ENCODE data around the gene HIVEP2. TPM values are rescaled to one million over a fixed set of nuclear protein-coding genes. Genes with fewer than 3 reads are reported as not detected.

The HIVEP2 gene
- polyA plus RNA-seq, 1 donor = 10.5 TPM

GRCh38 chr6:142712231-142712630 lies 232.7 kb downstream of the HIVEP2 start:
- Histone ChIP-seq H3K4me1 (ENCODE audit: control insufficient read depth, insufficient read depth, low read length) (no peaks in the 10 kb centered on the region), H3K9me3 (ENCODE audit: control insufficient read depth, low read depth, low read length) (no peaks in the 10 kb centered on the region)
- WGBS (ENCODE audit: insufficient coverage, low lambda C conversion rate) = no CpG with 5 or more reads among the region's 1 CpG

GRCh38 chr6:142708651-142709050 lies 236.3 kb downstream of the HIVEP2 start:
- Histone ChIP-seq H3K27me3 (ENCODE audit: control insufficient read depth, insufficient read depth, low read length) (no peaks in the 10 kb centered on the region), H3K27ac (ENCODE audit: low read length) (no peak overlapping the region), H3K9me3 (ENCODE audit: control insufficient read depth, low read depth, low read length) (no peaks in the 10 kb centered on the region), H3K36me3 (ENCODE audit: control insufficient read depth, insufficient read depth, low read length) (no peaks in the 10 kb centered on the region), H3K4me1 (ENCODE audit: control insufficient read depth, insufficient read depth, low read length) (no peaks in the 10 kb centered on the region), H3K4me3 (ENCODE audit: low read length) (no peak overlapping the region)
- no peak for DNase-seq
- 100% methylated on average over 2 of the region's 2 CpGs for WGBS (ENCODE audit: insufficient coverage, low lambda C conversion rate)

More at GRCh38 chr6:142712231-142712630, 232.7 kb downstream of the HIVEP2 start:
- Histone ChIP-seq H3K36me3 (ENCODE audit: control insufficient read depth, insufficient read depth, low read length) (no peaks in the 10 kb centered on the region), H3K4me3 (ENCODE audit: low read length) (no peak overlapping the region), H3K27me3 (ENCODE audit: control insufficient read depth, insufficient read depth, low read length) (no peaks in the 10 kb centered on the region), H3K27ac (ENCODE audit: low read length) (no peak overlapping the region)
- DNase-seq = no peak

- DNase-seq = no peak
- WGBS (ENCODE audit: insufficient coverage, low lambda C conversion rate) = 80% methylated on average over 1 of the region's 2 CpGs
These were observed 237.7 kb downstream of the HIVEP2 start for GRCh38 chr6:142707255-142707654.

GRCh38 chr6:142706210-142706609 lies 238.8 kb downstream of the HIVEP2 start:
- no peak overlapping the region for H3K27ac ChIP-seq (ENCODE audit: low read length)
- H3K36me3 ChIP-seq (ENCODE audit: control insufficient read depth, insufficient read depth, low read length) = no peaks in the 10 kb centered on the region
- WGBS (ENCODE audit: insufficient coverage, low lambda C conversion rate) = no CpG with 5 or more reads among the region's 3 CpGs
- no peak overlapping the region for H3K4me3 ChIP-seq (ENCODE audit: low read length)
- no peak for DNase-seq
- H3K27me3 ChIP-seq (ENCODE audit: control insufficient read depth, insufficient read depth, low read length) = no peaks in the 10 kb centered on the region
- H3K9me3 ChIP-seq (ENCODE audit: control insufficient read depth, low read depth, low read length) = no peaks in the 10 kb centered on the region
- H3K4me1 ChIP-seq (ENCODE audit: control insufficient read depth, insufficient read depth, low read length) = no peaks in the 10 kb centered on the region

More at GRCh38 chr6:142707255-142707654, 237.7 kb downstream of the HIVEP2 start:
- no peaks in the 10 kb centered on the region for H3K4me1 ChIP-seq (ENCODE audit: control insufficient read depth, insufficient read depth, low read length)
- no peak overlapping the region for H3K27ac ChIP-seq (ENCODE audit: low read length)
- no peaks in the 10 kb centered on the region for H3K9me3 ChIP-seq (ENCODE audit: control insufficient read depth, low read depth, low read length)
- H3K27me3 ChIP-seq (ENCODE audit: control insufficient read depth, insufficient read depth, low read length) = no peaks in the 10 kb centered on the region
- no peak overlapping the region for H3K4me3 ChIP-seq (ENCODE audit: low read length)
- H3K36me3 ChIP-seq (ENCODE audit: control insufficient read depth, insufficient read depth, low read length) = no peaks in the 10 kb centered on the region

GRCh38 chr6:142705054-142705453 lies 239.9 kb downstream of the HIVEP2 start:
- Histone ChIP-seq H3K36me3 (ENCODE audit: control insufficient read depth, insufficient read depth, low read length) (no peaks in the 10 kb centered on the region), H3K4me3 (ENCODE audit: low read length) (no peak overlapping the region), H3K4me1 (ENCODE audit: control insufficient read depth, insufficient read depth, low read length) (no peaks in the 10 kb centered on the region), H3K27me3 (ENCODE audit: control insufficient read depth, insufficient read depth, low read length) (no peaks in the 10 kb centered on the region), H3K9me3 (ENCODE audit: control insufficient read depth, low read depth, low read length) (no peaks in the 10 kb centered on the region), H3K27ac (ENCODE audit: low read length) (no peak overlapping the region)
- 83% methylated on average over 1 of the region's 3 CpGs for WGBS (ENCODE audit: insufficient coverage, low lambda C conversion rate)
- DNase-seq = no peak

- H3K4me3 ChIP-seq (ENCODE audit: low read length) = no peak overlapping the region
- 83% methylated on average over 1 of the region's 12 CpGs for WGBS (ENCODE audit: insufficient coverage, low lambda C conversion rate)
- no peak overlapping the region for H3K27ac ChIP-seq (ENCODE audit: low read length)
- DNase-seq = peak; percentile 6 to 27
- no peaks in the 10 kb centered on the region for H3K9me3 ChIP-seq (ENCODE audit: control insufficient read depth, low read depth, low read length)
- no peaks in the 10 kb centered on the region for H3K36me3 ChIP-seq (ENCODE audit: control insufficient read depth, insufficient read depth, low read length)
- H3K4me1 ChIP-seq (ENCODE audit: control insufficient read depth, insufficient read depth, low read length) = no peaks in the 10 kb centered on the region
- no peaks in the 10 kb centered on the region for H3K27me3 ChIP-seq (ENCODE audit: control insufficient read depth, insufficient read depth, low read length)
These were observed 242.2 kb downstream of the HIVEP2 start for GRCh38 chr6:142702501-142703460.

Other genes starting within 250 kb of the HIVEP2 start
- gene AIG1, start 115.7 kb upstream of the HIVEP2 start, polyA plus RNA-seq = 180 TPM

Data from large intestine (tissue), 3 donors.